ENCODE results near the gene P2RY12. TPM values are rescaled to one million over a fixed set of nuclear protein-coding genes. Genes with fewer than 3 reads are reported as not detected.

Gene P2RY12
- total and polyA plus RNA-seq, 9 of the 15 experiments (the other 6 are each of a cell fraction or from before 2014, with no cell fraction given), result not detected

GRCh38 chr3:151319628-151320027 is 64.9 kb downstream of the P2RY12 start:
- ATAC-seq, result no peak
- H2AFZ ChIP-seq (ENCODE audit: low read depth, low read length), result no peak overlapping the region
- ChIA-PET POLR2A (no interaction called here), CTCF (ENCODE audit: low intra/inter-chr PET ratio) (no interaction called here)
- TF ChIP-seq ZBTB5 (IDR thresholded peaks at IDR 0.05) (no peak), SIRT6 (IDR thresholded peaks at IDR 0.05; ENCODE audit: low read depth, low read length) (no peak), ZNF57 (CRISPR knock-in tag; IDR thresholded peaks at IDR 0.05) (no peak), BRD4 (IDR thresholded peaks at IDR 0.05) (no peak), BRD9 (IDR thresholded peaks at IDR 0.05; ENCODE audit: low read depth, partially characterized antibody) (no peak), NR3C1 (CRISPR knock-in tag; IDR thresholded peaks at IDR 0.05) (no peak), RBM39 (optimal IDR thresholded peaks at IDR 0.05; ENCODE audit: low read depth, low read length) (no peak), NFIX (CRISPR knock-in tag; IDR thresholded peaks at IDR 0.05; ENCODE audit: low read depth) (no peak), HDAC6 (IDR thresholded peaks at IDR 0.05; ENCODE audit: low read depth, low read length) (no peak), ILF3 (IDR thresholded peaks at IDR 0.05; ENCODE audit: borderline replicate concordance) (no peak), RUNX1 (IDR thresholded peaks at IDR 0.05; ENCODE audit: low read depth) (no peak), ZEB2 (IDR thresholded peaks at IDR 0.05) (no peak), ZNF274 (IDR thresholded peaks at IDR 0.05; ENCODE audit: borderline replicate concordance, low read depth, low read length) (no peak)
- TF ChIP-seq, protein P1, sequence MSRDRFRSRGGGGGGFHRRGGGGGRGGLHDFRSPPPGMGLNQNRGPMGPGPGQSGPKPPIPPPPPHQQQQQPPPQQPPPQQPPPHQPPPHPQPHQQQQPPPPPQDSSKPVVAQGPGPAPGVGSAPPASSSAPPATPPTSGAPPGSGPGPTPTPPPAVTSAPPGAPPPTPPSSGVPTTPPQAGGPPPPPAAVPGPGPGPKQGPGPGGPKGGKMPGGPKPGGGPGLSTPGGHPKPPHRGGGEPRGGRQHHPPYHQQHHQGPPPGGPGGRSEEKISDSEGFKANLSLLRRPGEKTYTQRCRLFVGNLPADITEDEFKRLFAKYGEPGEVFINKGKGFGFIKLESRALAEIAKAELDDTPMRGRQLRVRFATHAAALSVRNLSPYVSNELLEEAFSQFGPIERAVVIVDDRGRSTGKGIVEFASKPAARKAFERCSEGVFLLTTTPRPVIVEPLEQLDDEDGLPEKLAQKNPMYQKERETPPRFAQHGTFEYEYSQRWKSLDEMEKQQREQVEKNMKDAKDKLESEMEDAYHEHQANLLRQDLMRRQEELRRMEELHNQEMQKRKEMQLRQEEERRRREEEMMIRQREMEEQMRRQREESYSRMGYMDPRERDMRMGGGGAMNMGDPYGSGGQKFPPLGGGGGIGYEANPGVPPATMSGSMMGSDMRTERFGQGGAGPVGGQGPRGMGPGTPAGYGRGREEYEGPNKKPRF (IDR thresholded peaks at IDR 0.05; ENCODE audit: low read depth, low read length), result no peak
- TF ChIP-seq, protein P2, sequence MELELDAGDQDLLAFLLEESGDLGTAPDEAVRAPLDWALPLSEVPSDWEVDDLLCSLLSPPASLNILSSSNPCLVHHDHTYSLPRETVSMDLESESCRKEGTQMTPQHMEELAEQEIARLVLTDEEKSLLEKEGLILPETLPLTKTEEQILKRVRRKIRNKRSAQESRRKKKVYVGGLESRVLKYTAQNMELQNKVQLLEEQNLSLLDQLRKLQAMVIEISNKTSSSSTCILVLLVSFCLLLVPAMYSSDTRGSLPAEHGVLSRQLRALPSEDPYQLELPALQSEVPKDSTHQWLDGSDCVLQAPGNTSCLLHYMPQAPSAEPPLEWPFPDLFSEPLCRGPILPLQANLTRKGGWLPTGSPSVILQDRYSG (tag; conservative IDR thresholded peaks at IDR 0.05; ENCODE audit: low read depth), result no peak
- H3K9me3 ChIP-seq (replicated peaks; ENCODE audit: control insufficient read depth, insufficient read depth, low read depth, low read length), result no peaks in the 10 kb centered on the region
- in situ Hi-C loops (cut with MboI) (no loop called here), intact Hi-C loops (cut with micrococcal nuclease) (no loop called here)
- no peak overlapping the region for H3K27ac ChIP-seq (ENCODE audit: extremely low read depth, low read depth, low read length)
- WGBS (ENCODE audit: insufficient coverage, low coverage, missing lambda C conversion rate), result 1% methylated on average over 4 of the region's 4 CpGs
- no peaks in the 10 kb centered on the region for H3K9me1 ChIP-seq (ENCODE audit: control insufficient read depth, insufficient read depth, low read length)
- H3K9ac ChIP-seq (ENCODE audit: insufficient read depth in 1 of 2, low read depth in 2 of 2, low read length in 2 of 2), result no peak overlapping the region
- H3K4me2 ChIP-seq (ENCODE audit: insufficient read depth, low read length), result no peak overlapping the region
- DNase-seq (ENCODE audit: extremely low read depth in 1 of 4, low spot score in 3 of 4), result no peak
- H3K79me2 ChIP-seq (ENCODE audit: control insufficient read depth, insufficient read depth, low read length), result no peaks in the 10 kb centered on the region
- H4K20me1 ChIP-seq (replicated peaks; ENCODE audit: control insufficient read depth, insufficient read depth, low read length), result no peaks in the 10 kb centered on the region
- BruUV-seq (replicated peaks), result no TSS peak
- H3K36me3 ChIP-seq (ENCODE audit: control insufficient read depth, insufficient read depth, low read length), result no peaks in the 10 kb centered on the region
- H3K4me3 ChIP-seq, result no peak overlapping the region
- FAIRE-seq, result no peak
- H3K4me1 ChIP-seq (replicated peaks in 1 of 2; ENCODE audit: control insufficient read depth in 2 of 2, insufficient read depth in 2 of 2, low read length in 2 of 2), result no peaks in the 10 kb centered on the region
- peaks cover 8% of the 10 kb centered on the region in 2 experiments; a peak in 3 of 5 replicates for H3K27me3 ChIP-seq (ENCODE audit: control insufficient read depth in 2 of 2, insufficient read depth in 2 of 2, low read length in 2 of 2)

Measured in K562 (cell line).